H1 (cell line): ENCODE measurements around the gene SELENOF. TPM values are rescaled to one million over a fixed set of nuclear protein-coding genes. Genes with fewer than 3 reads are reported as not detected.

Experiments used
- RFX5 ChIP-seq: IDR thresholded peaks from 2 replicates; pipeline ENCODE4 v1.6.1; 2011; ENCODE audit warnings: low read depth, low read length, improper control_type of control experiment, borderline replicate concordance
- SIRT6 ChIP-seq: IDR thresholded peaks from one replicate; pipeline ENCODE4 v1.7.1; 2012; ENCODE audit warnings: low read length, inconsistent platforms
- TEAD4 ChIP-seq: IDR thresholded peaks from 2 replicates; pipeline ENCODE4 v1.6.1; 2012; ENCODE audit warnings: low read depth, low read length, inconsistent platforms, mixed read lengths
- polyA plus RNA-seq, 7 experiments: library from polyadenylated mRNA; depleted of rRNA in 3 of 7; stranded (reverse) in 5 of 7; unstranded in 2 of 7; fragments of >200 nt in 5 of 7; fragments of 200-250 nt in 2 of 7; gene quantifications; 1 replicate in 5 of 7; 2 replicates in 1 of 7; 4 replicates in 1 of 7; pipeline versions ENCODE4 v1.2.1 to v1.2.3, GENCODE V29; 2011 to 2013; ENCODE audit warnings: missing spikeins in 2 of 7, mixed read lengths in 2 of 7
- total RNA-seq: library from RNA; stranded (reverse); fragmentation: NEBNext Ultra II Directional; extraction: Animal tissue kit (Norgen Biotek cat#: 25700); gene quantifications from 2 replicates; pipeline ENCODE4 v1.2.1, GENCODE V29; 2021

SELENOF gene
- total and polyA plus RNA-seq, 2 of the 8 experiments (the other 6 are each of a cell fraction or from before 2014, with no cell fraction given): 70.7 to 163 TPM

- TF ChIP-seq RFX5 (no peak), SIRT6 (no peak), TEAD4 (no peak)
- TF ChIP-seq, all 59 proteins: peak for 0
Measured at GRCh38 chr1:86849756-86850155, 64.2 kb downstream of the SELENOF start (continued).
